ENCODE data around the gene RHOT2. TPM values are rescaled to one million over a fixed set of nuclear protein-coding genes. Genes with fewer than 3 reads are reported as not detected.
A peak's percentile ranks its signal among the peaks of the same experiment; 100 is the strongest.

The RHOT2 gene
- total and polyA plus RNA-seq, 9 of the 15 experiments (the other 6 are each of a cell fraction or from before 2014, with no cell fraction given): 5.0 to 373 (median 112) TPM

DNA sequence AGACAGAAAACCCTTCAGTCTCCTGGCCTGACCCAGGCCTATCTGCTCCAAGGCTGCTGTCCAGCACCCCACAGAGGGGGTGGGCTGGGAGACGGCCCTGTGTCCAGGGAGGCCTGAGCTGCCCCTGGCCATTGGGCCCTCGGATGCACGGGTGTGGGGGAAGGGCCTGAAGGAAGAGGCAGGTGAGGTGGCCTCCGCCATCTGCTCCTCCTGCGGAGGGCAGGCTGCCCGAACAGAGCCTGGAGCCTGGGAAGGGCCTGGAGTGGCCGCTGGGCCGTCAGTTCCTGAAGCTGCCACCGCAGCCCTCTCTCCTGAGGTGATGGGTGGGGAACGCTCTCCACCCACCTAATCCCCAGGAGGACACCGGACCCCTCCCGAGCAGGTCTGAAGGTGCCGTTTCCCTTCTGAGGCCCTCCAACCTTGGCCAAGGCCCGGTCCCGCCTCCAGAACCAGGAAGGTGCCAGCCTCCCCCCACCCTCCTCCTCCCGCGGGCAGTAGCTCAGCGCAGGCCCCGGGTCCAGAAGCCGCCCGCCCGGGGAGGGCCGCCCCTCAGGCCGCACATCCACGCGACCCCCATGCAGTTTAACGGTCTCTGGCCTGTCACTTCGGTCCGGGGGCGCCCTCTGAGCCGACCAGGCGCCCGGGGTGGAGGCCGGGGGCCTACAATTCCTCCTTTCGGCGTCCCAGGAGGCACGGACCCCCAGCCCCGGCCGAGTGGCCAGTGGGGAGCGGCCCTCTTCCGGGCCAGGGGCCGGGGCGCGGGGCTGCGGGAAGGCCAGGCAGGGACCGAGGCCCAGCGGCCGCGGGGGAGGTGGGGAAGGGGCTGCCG, 36.8 kb downstream of the RHOT2 start:
- H3K36me3 ChIP-seq (ENCODE audit: control insufficient read depth, insufficient read depth, low read length): no peaks in the 10 kb centered on the region
- H3K4me1 ChIP-seq (replicated peaks in 1 of 2; ENCODE audit: control insufficient read depth in 2 of 2, insufficient read depth in 2 of 2, low read length in 2 of 2): peaks cover 0 to 65% of the 10 kb centered on the region in 2 experiments; a peak in 3 of 5 replicates
- H3K9ac ChIP-seq (ENCODE audit: insufficient read depth in 1 of 2, low read depth in 2 of 2, low read length in 2 of 2): 0 out of 4 replicates have a peak overlapping the region, but pooled peaks of 1 of the 2 experiments have one; percentile 26
- peaks cover 8 to 59% of the 10 kb centered on the region in 2 experiments; a peak in 4 of 5 replicates for H3K27me3 ChIP-seq (ENCODE audit: control insufficient read depth in 2 of 2, insufficient read depth in 2 of 2, low read length in 2 of 2)
- H2AFZ ChIP-seq (ENCODE audit: low read depth, low read length): no peak overlapping the region
- no peaks in the 10 kb centered on the region for H3K9me3 ChIP-seq (replicated peaks; ENCODE audit: control insufficient read depth, insufficient read depth, low read depth, low read length)
- H3K79me2 ChIP-seq (ENCODE audit: control insufficient read depth, insufficient read depth, low read length): no peaks in the 10 kb centered on the region
- no peak overlapping the region for H3K4me2 ChIP-seq (ENCODE audit: insufficient read depth, low read length)
- FAIRE-seq: no peak
- BruUV-seq (replicated peaks): no TSS peak
- H3K4me3 ChIP-seq: no peak overlapping the region
- CTCF ChIA-PET (ENCODE audit: low intra/inter-chr PET ratio): no interaction called here
- DNase-seq (ENCODE audit: extremely low read depth in 1 of 4, low spot score in 3 of 4): no peak
- peaks cover 41% of the 10 kb centered on the region for H4K20me1 ChIP-seq (replicated peaks; ENCODE audit: control insufficient read depth, insufficient read depth, low read length)
- POLR2A ChIA-PET: interaction anchor here (1.1 to 1.4 kb wide), 2 partner anchors 16 to 36 kb away, joined by 3 to 5 read pairs; partner anchors contain the start of genes ANTKMT and CIAO3
- 38% methylated on average over 37 of the region's 50 CpGs for WGBS (ENCODE audit: insufficient coverage, low coverage, missing lambda C conversion rate)
- H3K27ac ChIP-seq (ENCODE audit: extremely low read depth, low read depth, low read length): no peak overlapping the region
- in situ Hi-C loops (cut with MboI) (no loop called here), intact Hi-C loops (cut with micrococcal nuclease) (no loop called here)
- ATAC-seq: peak; percentile 23; the same call in 2 of the 3 replicates
- TF ChIP-seq FIP1L1 (IDR thresholded peaks at IDR 0.05; ENCODE audit: low read depth, low read length, poor library complexity, severe bottlenecking): peak; percentile 34
- TF ChIP-seq MIER1 (IDR thresholded peaks at IDR 0.05; ENCODE audit: low read depth): 0 out of 2 replicates have a peak, but pooled peaks have one; percentile 29
- TF ChIP-seq NEUROD1 (IDR thresholded peaks at IDR 0.05; ENCODE audit: borderline replicate concordance, low read depth, low read length, partially characterized antibody): no peak
- TF ChIP-seq PML (IDR thresholded peaks at IDR 0.05; ENCODE audit: low read length): no peak
- peak; percentile 73; the same call in 1 of the 2 replicates for TF ChIP-seq EHMT2 (IDR thresholded peaks at IDR 0.05)
- TF ChIP-seq, protein P1, sequence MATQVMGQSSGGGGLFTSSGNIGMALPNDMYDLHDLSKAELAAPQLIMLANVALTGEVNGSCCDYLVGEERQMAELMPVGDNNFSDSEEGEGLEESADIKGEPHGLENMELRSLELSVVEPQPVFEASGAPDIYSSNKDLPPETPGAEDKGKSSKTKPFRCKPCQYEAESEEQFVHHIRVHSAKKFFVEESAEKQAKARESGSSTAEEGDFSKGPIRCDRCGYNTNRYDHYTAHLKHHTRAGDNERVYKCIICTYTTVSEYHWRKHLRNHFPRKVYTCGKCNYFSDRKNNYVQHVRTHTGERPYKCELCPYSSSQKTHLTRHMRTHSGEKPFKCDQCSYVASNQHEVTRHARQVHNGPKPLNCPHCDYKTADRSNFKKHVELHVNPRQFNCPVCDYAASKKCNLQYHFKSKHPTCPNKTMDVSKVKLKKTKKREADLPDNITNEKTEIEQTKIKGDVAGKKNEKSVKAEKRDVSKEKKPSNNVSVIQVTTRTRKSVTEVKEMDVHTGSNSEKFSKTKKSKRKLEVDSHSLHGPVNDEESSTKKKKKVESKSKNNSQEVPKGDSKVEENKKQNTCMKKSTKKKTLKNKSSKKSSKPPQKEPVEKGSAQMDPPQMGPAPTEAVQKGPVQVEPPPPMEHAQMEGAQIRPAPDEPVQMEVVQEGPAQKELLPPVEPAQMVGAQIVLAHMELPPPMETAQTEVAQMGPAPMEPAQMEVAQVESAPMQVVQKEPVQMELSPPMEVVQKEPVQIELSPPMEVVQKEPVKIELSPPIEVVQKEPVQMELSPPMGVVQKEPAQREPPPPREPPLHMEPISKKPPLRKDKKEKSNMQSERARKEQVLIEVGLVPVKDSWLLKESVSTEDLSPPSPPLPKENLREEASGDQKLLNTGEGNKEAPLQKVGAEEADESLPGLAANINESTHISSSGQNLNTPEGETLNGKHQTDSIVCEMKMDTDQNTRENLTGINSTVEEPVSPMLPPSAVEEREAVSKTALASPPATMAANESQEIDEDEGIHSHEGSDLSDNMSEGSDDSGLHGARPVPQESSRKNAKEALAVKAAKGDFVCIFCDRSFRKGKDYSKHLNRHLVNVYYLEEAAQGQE (IDR thresholded peaks at IDR 0.05; ENCODE audit: borderline replicate concordance): peak; percentile 81
- TF ChIP-seq, protein P1 (CRISPR knock-in tag; IDR thresholded peaks at IDR 0.05; ENCODE audit: low read depth): 0 out of 2 replicates have a peak, but pooled peaks have one; percentile 56
- no peak for TF ChIP-seq POLR2AphosphoS5 (IDR thresholded peaks at IDR 0.05; ENCODE audit: control insufficient read depth, insufficient read depth, low read depth, low read length)
- peaks cover 6% of the 10 kb centered on the region for H3K9me1 ChIP-seq (ENCODE audit: control insufficient read depth, insufficient read depth, low read length)

Data from K562 (cell line).